ENCODE data around the gene VASN.

- TF ChIP-seq CTCF (IDR thresholded peaks at IDR 0.05) (no peak), EZH2 (IDR thresholded peaks at IDR 0.05) (no peak)
Observed at GRCh38 chr16:4388271-4389021, 16.8 kb downstream of the VASN start.

All from neural progenitor cell (in vitro differentiated cells).